Hypothalamus (tissue), 51 donors: ENCODE data around the gene NRXN2.
"Not testable (repeated sequence)": the region's sequence is repeated elsewhere in the genome, so short reads cannot be mapped to it uniquely, and the experiment has no call there.

ENCODE experiments used
- DNase-seq, 51 donors: peaks; one replicate each; lab custom pipeline; 2025; lab: John Stamatoyannopoulos, UW

Gene NRXN2

GRCh38 chr11:64686466-64687170, 36.4 kb downstream of the NRXN2 start:
- peak in 3 of 51 donors; percentile 31 to 60 (median 58) for DNase-seq

- no peak for DNase-seq
Observed at GRCh38 chr11:64685536-64685935, 37.5 kb downstream of the NRXN2 start.

GRCh38 chr11:64684357-64684756, 38.6 kb downstream of the NRXN2 start:
- DNase-seq = peak in 1 of 51 donors; percentile 24

GRCh38 chr11:64681171-64681570, 41.8 kb downstream of the NRXN2 start:
- no peak for DNase-seq

GRCh38 chr11:64679846-64680245, 43.2 kb downstream of the NRXN2 start:
- no peak for DNase-seq

GRCh38 chr11:64677441-64678023, 45.5 kb downstream of the NRXN2 start:
- no peak for DNase-seq

GRCh38 chr11:64676261-64676615, 46.8 kb downstream of the NRXN2 start:
- no peak for DNase-seq

- peak in 37 of 51 donors; percentile 24 to 87 (median 58) for DNase-seq
Observed at GRCh38 chr11:64675450-64676260, 47.3 kb downstream of the NRXN2 start.

- no peak for DNase-seq
Observed at GRCh38 chr11:64674774-64675173, 48.2 kb downstream of the NRXN2 start.

- DNase-seq = no peak
Observed at GRCh38 chr11:64673279-64673678, 49.7 kb downstream of the NRXN2 start.

- DNase-seq = no peak
Observed at GRCh38 chr11:64672875-64673274, 50.1 kb downstream of the NRXN2 start.

- no peak for DNase-seq
Observed at GRCh38 chr11:64670975-64671374, 52.0 kb downstream of the NRXN2 start.

GRCh38 chr11:64667154-64667745, 55.7 kb downstream of the NRXN2 start:
- DNase-seq = no peak

GRCh38 chr11:64665411-64665821, 57.6 kb downstream of the NRXN2 start:
- no peak for DNase-seq

- DNase-seq = not testable (repeated sequence)
Observed at GRCh38 chr11:64664236-64664870, 58.6 kb downstream of the NRXN2 start.

- DNase-seq = no peak
Observed at GRCh38 chr11:64663656-64664055, 59.3 kb downstream of the NRXN2 start.

- DNase-seq = no peak
Observed at GRCh38 chr11:64661614-64662013, 61.4 kb downstream of the NRXN2 start.

GRCh38 chr11:64661146-64661545, 61.9 kb downstream of the NRXN2 start:
- DNase-seq = peak in 10 of 51 donors; percentile 12 to 50 (median 24)

- DNase-seq = no peak
Observed at GRCh38 chr11:64660706-64661105, 62.3 kb downstream of the NRXN2 start.

GRCh38 chr11:64660205-64660604, 62.8 kb downstream of the NRXN2 start:
- DNase-seq = no peak
